NCI-H524 (cell line): ENCODE measurements around the gene ACTC1.
"Not testable (repeated sequence)": the region's sequence is repeated elsewhere in the genome, so short reads cannot be mapped to it uniquely, and the experiment has no call there.

Experiments used
- DNase-seq, 2 experiments: peaks; one replicate each; lab custom pipeline; 2025; lab: John Stamatoyannopoulos, UW

The ACTC1 gene

GRCh38 chr15:34795267-34796081, at the start of gene ACTC1:
Gene ACTC1, minus strand, starts transcription at chr15:34795549. Its CDS starts 741 bp downstream, at chr15:34794808.
- DNase-seq = peak; percentile 70 to 81

GRCh38 chr15:34841262-34841725, 45.9 kb upstream of the ACTC1 start:
- DNase-seq = no peak

GRCh38 chr15:34838282-34838681, 42.9 kb upstream of the ACTC1 start:
- DNase-seq = no peak

GRCh38 chr15:34837246-34838016, 42.1 kb upstream of the ACTC1 start:
- no peak for DNase-seq

DNA sequence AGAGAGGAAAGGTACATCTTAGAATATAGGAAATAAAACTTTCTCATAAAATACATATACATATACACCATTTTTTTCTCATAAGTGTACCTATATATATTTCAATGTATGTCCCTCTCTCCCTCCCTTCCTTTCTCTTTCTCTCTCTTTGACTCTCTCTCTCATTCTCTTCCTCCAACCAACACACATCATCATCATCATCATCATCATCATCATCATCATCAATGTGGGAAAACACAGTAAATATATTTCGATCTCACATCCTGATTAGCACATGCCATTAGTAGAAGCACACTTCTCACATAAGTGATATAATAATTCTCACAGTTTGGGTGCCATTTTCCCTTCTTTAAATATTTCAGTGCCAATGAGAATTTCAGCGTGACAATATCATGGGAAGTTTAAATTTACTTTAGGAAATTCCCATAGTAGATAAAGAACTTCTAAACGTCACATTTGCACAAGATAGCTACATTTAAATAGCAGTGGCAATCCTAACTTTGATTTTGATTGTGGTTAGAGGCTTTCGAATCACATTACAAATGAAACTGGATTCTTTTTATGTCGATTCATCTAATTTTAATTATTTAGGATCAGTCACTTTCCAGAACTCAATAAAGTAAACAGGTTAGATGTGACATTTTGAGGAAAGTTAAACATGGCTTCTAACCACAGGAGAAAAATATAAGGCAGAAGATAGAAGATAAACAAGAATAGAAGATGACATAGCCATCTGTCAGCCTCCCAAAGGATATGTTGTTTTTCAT, 33.0 kb upstream of the ACTC1 start:
- no peak for DNase-seq

GRCh38 chr15:34821831-34822230, 26.5 kb upstream of the ACTC1 start:
- peak; percentile 51 to 89 for DNase-seq

DNA sequence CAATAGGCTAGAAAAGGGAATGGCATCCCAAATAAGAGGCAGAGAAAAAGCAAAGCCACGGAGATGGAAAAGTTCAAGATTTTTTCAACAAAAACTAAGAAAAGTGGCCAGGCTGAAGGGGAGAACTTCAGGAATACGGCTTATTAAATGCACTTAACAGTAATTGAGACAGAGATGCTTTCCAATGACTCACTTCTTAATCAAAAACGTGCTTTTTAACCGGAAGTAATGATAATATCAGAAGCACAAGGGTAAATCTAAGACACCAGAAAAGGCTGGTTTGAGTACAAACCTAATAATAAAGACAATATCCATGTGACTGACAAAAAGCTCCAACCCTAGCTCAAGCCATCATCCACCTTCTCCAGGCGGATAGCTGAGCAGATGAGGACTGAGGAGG, 24.8 kb upstream of the ACTC1 start:
- DNase-seq = no peak

DNA sequence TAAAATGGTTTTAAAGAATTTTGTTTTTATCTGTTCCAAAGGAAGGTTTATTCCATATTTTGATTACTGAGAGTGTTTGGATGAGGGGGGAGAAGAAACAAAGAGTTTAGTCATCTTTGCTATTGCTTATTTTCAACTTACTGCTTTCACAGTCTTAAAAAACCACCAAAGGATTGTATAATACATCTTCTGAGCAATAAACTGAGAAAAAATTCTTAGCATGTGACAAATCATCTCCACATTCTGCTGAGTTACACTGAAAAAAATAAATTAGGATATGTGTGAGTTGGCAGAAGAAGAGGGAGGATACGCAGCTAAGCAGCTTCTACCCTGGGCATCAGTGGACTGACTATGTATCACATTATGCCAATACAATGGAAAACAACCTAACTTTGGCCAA, 23.2 kb upstream of the ACTC1 start:
- DNase-seq = no peak

DNA sequence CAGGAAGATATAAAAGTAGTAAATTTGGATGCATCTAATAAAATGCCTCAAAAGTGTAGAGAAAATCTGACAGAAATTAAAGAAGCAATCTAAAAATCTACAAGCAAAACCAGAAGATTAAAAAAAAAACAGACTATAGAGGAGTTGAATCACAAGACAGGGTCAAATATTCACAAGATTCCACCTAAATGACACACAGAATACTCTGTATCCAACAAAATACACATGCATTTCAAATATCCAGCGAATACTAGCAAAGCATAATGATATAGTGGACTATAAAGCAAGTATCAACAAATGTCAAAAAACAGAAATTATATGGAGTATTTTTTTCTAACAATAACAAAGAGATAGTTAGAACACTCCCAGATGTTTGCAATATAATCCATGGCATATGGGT, 20.5 kb upstream of the ACTC1 start:
- no peak for DNase-seq

DNA sequence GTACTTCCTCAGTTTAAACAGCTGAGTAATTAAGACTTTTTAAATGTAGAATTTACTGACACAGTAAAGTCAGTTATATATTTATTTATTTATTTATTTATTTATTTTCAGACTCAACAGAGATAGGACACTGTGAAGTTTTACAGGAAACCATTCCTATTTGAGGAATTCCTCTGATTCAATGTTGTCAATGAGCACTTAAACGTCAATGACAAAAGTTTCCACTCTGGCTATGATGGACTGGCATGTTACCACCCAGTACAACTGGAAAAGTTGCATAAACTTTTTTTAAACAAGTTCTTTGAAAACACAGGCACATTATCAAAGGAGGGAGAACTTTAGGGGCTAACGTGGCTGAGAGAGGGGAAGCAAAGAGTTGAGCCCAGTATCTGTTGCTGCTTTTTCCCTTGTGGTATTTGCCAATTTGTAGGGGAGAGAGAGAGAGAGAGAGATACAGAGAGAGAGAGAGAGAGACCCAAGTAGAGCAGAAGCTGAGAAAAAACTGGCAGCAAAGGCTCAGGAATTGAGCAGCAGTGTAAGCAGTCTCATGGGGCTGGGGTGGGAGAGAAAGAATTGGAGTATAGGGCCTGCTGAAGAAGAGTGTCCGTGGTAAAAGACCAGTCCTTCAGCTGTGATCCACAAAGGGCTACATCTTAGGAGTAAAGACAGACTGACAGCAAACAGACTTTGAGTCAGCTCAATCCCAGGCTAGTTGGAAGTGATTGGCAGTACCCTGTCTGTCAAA, 18.3 kb upstream of the ACTC1 start:
- no peak for DNase-seq

DNA sequence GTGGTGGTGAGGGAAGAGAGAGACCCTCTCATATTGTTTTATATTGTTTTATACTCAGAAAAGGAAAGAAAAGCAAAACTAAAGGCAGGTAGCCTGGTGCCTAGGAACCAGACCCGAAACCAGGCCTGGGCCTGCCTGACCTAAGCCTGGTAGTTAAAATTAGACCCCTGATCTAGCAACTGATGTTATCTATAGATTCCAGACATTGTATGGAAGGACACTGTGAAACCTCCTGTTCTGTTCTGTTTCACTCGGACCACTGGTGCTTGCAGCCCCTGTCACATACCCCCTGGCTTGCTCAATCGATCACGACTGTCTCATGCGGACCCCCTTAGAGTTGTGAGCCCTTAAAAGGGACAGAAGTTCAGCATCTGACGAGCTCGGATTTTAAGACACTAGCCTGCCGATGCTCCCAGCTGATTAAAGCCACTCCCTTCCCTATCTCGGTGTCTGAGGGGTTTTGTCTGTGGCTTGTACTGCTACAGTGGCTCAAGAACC, 17.6 kb upstream of the ACTC1 start:
- not testable (repeated sequence) for DNase-seq

DNA sequence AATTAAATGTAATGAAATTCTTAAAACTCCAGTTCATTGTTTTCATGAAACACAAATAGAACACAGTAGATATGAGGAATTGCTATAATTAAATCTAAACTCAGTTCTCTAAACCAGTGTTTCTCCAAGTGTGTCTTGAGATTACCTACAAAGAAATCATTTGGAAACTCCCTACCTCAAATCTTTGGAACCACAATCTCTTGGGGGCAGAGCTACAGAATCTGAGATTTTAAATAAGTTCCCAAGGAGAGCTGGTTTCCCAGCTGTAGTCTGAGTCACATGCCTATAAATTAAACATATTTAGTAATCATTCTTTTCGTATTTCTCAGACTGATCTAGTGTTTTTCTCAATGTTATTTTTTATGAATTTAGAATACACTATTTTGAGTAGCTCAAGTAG, 17.0 kb upstream of the ACTC1 start:
- DNase-seq = no peak

DNA sequence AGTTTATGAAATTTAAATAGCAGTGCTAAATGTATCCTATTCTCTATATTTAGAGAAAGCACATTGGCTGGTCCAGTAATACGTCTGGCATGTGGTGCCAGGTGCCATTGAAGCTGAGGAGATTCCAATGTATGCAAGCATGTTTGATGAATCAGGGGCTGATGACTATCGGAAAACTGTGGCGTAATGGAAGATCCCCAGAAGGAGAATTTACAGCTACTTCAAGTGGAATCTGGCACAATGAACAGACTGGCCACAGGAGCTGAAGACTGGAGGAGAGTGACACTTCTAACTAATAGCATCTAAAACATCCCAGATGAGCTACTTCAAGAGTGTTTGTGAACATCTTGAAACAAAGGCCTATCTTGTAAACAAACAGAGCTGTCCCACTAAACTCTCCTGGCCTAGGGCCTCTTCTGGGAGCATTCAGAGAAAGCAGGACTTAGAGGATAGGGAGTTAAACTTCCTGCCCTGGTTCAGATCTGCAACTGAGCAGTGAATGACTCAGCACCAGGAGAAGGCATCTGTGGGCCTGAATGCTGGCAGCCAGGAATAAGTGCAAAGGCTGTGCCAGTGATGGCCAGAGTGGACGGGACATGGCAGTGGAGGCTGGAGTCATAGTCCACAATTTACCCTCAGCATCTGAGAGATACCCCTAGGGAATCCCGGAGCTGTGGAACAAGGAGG, 15.2 kb upstream of the ACTC1 start:
- DNase-seq = peak in 1 of 2 experiments; percentile 38

- no peak for DNase-seq
Measured at GRCh38 chr15:34809186-34809585, 13.8 kb upstream of the ACTC1 start.

DNA sequence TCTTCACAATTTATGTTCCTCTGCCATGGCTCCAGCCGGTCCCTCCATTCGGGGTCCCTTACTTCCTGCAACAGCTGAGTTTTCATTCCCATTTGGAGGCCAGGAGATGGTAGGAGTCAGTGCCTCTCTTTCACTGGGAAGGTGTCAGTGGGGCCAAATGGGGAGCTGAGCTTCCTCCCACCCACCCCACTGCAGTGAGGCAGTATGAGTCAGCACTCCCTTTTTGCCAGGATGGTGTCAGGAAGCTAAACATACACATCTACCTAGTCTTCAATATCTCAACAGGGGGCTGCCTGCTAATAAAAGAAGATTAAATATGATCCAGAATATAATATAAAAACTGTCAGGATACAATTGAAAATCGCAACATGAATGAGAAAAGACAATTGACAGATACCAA, 12.7 kb upstream of the ACTC1 start:
- DNase-seq = no peak

DNA sequence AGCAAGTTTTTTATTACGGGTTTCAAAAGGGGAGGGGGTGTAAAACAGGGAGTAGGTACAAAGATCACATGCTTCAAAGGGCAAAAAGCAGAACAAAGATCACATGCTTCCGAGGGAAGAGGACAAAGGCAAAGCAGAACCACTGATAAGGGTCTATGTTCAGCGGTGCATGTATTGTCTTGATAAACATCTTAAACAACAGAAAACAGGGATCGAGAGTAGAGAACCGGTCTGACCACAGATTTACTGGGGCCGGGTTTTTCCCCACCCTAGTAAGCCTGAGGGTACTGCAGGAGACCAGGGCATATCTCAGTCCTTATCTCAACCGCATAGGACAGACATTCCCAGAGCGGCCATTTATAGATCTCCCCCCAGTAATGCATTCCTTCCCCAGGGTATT, 11.9 kb upstream of the ACTC1 start:
- not testable (repeated sequence) for DNase-seq

DNA sequence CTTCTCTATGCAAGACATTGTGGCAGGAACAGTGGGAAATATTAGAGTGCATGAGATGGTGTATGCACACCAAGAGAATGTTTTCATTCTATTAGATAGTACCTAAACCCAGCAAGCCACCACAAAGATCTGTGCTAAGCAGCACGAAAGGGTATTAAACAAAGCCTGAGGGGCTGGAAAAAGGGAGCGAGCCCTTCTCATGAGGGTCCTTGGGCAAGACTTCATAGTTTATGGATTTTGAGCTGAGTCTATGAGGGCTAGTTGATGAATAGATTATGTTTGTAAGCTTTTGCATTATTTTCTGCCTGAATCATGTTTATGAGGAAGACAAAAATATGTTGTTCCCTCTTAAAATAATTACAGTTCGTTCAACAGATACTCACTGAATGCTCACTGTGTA, 9.4 kb upstream of the ACTC1 start:
- DNase-seq = no peak

DNA sequence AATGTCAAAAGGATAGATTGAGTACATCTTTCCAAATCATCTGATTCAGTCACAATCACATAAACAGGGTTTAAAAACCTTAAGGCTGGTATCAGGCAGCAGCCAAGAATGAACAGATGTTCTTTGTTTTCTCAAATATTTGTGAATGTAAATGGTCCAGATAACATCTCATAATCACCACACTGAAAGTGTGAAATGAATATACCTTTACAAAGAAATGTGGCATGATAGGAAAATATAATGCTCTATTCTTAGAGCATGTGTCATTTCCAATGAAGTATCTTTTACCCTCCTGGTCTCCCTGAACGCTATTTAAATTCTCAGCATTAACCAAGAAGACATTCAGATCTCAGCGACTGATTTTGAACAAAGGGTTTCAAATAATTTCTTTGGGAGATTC, 8.8 kb upstream of the ACTC1 start:
- DNase-seq = peak in 1 of 2 experiments; percentile 19

- peak in 1 of 2 experiments; percentile 23 for DNase-seq
Measured at GRCh38 chr15:34802803-34803750, 7.7 kb upstream of the ACTC1 start.

- DNase-seq = peak in 1 of 2 experiments; percentile 21
Measured at GRCh38 chr15:34802371-34802770, 7.0 kb upstream of the ACTC1 start.
